ENCODE measurements around the gene C2orf68. TPM values are rescaled to one million over a fixed set of nuclear protein-coding genes. Genes with fewer than 3 reads are reported as not detected.
A peak's percentile ranks its signal among the peaks of the same experiment; 100 is the strongest.

C2orf68 gene
- total and polyA plus RNA-seq, 2 of the 13 experiments (the other 11 are each of a cell fraction or from before 2014, with no cell fraction given): 47.1 to 77.4 TPM

DNA sequence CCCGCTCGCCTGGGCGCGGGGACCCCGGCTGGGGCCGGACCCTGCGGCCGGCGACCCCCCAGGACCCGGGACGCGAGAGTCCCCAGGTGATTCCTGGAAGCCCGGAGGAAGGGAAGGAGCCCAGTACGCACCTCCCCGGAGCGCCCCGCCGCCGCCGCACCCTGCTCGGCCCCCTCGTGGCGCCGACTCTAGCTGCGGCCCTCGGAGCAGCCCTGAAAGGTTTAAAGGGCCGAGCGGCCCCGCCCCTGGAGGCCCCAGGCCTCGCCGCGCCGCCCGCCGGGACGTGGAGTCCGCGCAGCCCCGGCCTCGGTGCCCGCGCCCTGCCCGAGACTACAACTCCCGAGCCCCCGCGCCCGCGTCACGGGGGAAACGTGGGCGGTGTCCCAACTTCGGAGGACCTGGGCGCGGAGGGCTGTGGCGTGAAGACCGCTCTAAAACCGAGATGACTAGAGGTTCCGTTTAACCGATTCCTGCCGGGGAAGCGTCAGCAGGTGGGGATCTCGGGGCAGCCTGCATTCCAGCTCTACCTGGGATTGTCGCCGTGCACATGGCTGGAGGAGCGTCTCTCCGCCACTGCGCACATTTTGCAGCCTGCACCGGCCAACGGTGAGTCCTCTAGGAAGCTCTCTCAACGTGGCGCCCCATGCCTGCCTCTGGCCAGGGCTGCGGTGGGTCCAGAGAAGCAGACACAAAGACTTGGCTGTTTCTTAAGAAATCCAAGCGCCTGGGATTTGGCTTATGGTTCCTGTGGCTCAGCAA lies 9.2 kb downstream of the C2orf68 start, which contains the start of gene TMEM150A (continued):
- TF ChIP-seq TGIF2 (CRISPR knock-in tag; IDR thresholded peaks at IDR 0.05): peak; percentile 18; the same call in 1 of the 2 replicates
- TF ChIP-seq SP2 (CRISPR knock-in tag; IDR thresholded peaks at IDR 0.05): no peak
- TF ChIP-seq ZNF44 (CRISPR knock-in tag; IDR thresholded peaks at IDR 0.05): no peak
- TF ChIP-seq FOSL2 (CRISPR knock-in tag; IDR thresholded peaks at IDR 0.05): peak; percentile 45
- TF ChIP-seq CENPT (CRISPR knock-in tag; IDR thresholded peaks at IDR 0.05; ENCODE audit: low read depth): 0 out of 2 replicates have a peak, but pooled peaks have one; percentile 9
- TF ChIP-seq, protein P1, sequence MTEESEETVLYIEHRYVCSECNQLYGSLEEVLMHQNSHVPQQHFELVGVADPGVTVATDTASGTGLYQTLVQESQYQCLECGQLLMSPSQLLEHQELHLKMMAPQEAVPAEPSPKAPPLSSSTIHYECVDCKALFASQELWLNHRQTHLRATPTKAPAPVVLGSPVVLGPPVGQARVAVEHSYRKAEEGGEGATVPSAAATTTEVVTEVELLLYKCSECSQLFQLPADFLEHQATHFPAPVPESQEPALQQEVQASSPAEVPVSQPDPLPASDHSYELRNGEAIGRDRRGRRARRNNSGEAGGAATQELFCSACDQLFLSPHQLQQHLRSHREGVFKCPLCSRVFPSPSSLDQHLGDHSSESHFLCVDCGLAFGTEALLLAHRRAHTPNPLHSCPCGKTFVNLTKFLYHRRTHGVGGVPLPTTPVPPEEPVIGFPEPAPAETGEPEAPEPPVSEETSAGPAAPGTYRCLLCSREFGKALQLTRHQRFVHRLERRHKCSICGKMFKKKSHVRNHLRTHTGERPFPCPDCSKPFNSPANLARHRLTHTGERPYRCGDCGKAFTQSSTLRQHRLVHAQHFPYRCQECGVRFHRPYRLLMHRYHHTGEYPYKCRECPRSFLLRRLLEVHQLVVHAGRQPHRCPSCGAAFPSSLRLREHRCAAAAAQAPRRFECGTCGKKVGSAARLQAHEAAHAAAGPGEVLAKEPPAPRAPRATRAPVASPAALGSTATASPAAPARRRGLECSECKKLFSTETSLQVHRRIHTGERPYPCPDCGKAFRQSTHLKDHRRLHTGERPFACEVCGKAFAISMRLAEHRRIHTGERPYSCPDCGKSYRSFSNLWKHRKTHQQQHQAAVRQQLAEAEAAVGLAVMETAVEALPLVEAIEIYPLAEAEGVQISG (CRISPR knock-in tag; IDR thresholded peaks at IDR 0.05): peak; percentile 89
- peak; percentile 87; the same call in 1 of the 2 replicates for TF ChIP-seq ZNF451 (CRISPR knock-in tag; IDR thresholded peaks at IDR 0.05)
- peak; percentile 68 for TF ChIP-seq ZNF235 (CRISPR knock-in tag; IDR thresholded peaks at IDR 0.05; ENCODE audit: borderline replicate concordance)
- no peak for TF ChIP-seq ZNF672 (CRISPR knock-in tag; IDR thresholded peaks at IDR 0.05)
- TF ChIP-seq TARDBP (CRISPR knock-in tag; IDR thresholded peaks at IDR 0.05): peak; percentile 85
- TF ChIP-seq ZNF225 (CRISPR knock-in tag; IDR thresholded peaks at IDR 0.05): peak; percentile 85
- no peak for TF ChIP-seq DPF2 (CRISPR knock-in tag; IDR thresholded peaks at IDR 0.05; ENCODE audit: borderline replicate concordance, low read depth)
- no peak; the same call in none of the 2 replicates for TF ChIP-seq ESRRA (CRISPR knock-in tag; IDR thresholded peaks at IDR 0.05; ENCODE audit: low read depth)
- peak; percentile 29; the same call in 1 of the 2 replicates for TF ChIP-seq FOXA3 (CRISPR knock-in tag; IDR thresholded peaks at IDR 0.05)
- TF ChIP-seq, protein P2, sequence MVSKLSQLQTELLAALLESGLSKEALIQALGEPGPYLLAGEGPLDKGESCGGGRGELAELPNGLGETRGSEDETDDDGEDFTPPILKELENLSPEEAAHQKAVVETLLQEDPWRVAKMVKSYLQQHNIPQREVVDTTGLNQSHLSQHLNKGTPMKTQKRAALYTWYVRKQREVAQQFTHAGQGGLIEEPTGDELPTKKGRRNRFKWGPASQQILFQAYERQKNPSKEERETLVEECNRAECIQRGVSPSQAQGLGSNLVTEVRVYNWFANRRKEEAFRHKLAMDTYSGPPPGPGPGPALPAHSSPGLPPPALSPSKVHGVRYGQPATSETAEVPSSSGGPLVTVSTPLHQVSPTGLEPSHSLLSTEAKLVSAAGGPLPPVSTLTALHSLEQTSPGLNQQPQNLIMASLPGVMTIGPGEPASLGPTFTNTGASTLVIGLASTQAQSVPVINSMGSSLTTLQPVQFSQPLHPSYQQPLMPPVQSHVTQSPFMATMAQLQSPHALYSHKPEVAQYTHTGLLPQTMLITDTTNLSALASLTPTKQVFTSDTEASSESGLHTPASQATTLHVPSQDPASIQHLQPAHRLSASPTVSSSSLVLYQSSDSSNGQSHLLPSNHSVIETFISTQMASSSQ (IDR thresholded peaks at IDR 0.05; ENCODE audit: low read depth): no peak
- TF ChIP-seq, protein P2 (CRISPR knock-in tag; IDR thresholded peaks at IDR 0.05; ENCODE audit: borderline replicate concordance): no peak
- peak; percentile 97 for TF ChIP-seq POLR2G (IDR thresholded peaks at IDR 0.05; ENCODE audit: low read depth, low read length)
- TF ChIP-seq SIX1 (CRISPR knock-in tag; IDR thresholded peaks at IDR 0.05; ENCODE audit: borderline replicate concordance): no peak
- TF ChIP-seq BRD4 (CRISPR knock-in tag; IDR thresholded peaks at IDR 0.05): no peak; the same call in 1 of the 2 replicates
- TF ChIP-seq, protein P3, sequence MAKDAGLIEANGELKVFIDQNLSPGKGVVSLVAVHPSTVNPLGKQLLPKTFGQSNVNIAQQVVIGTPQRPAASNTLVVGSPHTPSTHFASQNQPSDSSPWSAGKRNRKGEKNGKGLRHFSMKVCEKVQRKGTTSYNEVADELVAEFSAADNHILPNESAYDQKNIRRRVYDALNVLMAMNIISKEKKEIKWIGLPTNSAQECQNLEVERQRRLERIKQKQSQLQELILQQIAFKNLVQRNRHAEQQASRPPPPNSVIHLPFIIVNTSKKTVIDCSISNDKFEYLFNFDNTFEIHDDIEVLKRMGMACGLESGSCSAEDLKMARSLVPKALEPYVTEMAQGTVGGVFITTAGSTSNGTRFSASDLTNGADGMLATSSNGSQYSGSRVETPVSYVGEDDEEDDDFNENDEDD (CRISPR knock-in tag; IDR thresholded peaks at IDR 0.05; ENCODE audit: borderline replicate concordance): peak; percentile 90; the same call in 1 of the 2 replicates
- TF ChIP-seq ZNF703 (CRISPR knock-in tag; IDR thresholded peaks at IDR 0.05; ENCODE audit: borderline replicate concordance): 0 out of 2 replicates have a peak, but pooled peaks have one; percentile 50
